GM06990 (cell line): ENCODE measurements around the gene PPP2R1B.

Source experiments
- DNase-seq: peaks from one replicate; pipeline ENCODE4 v3.0.0-alpha.2; 2011; ENCODE audit not compliant: insufficient read length; ENCODE audit errors: extremely low read depth
- H3K27me3 ChIP-seq: replicated peaks from 2 replicates; pipeline ENCODE4 v1.6.0; 2011; ENCODE audit warnings: low read length; ENCODE audit not compliant: control insufficient read depth, insufficient read depth
- H3K36me3 ChIP-seq: 2 replicates; pipeline ENCODE4 v1.5.1; 2011; ENCODE audit warnings: low read length; ENCODE audit not compliant: control insufficient read depth, insufficient read depth
- H3K4me3 ChIP-seq: replicated peaks from 2 replicates; pipeline ENCODE4 v1.5.1; 2011; ENCODE audit warnings: low read depth, mild to moderate bottlenecking, control low read depth, low read length
- CTCF ChIP-seq: IDR thresholded peaks from 2 replicates; pipeline ENCODE4 v1.5.1; 2011; ENCODE audit warnings: low read length, control low read depth, mild to moderate bottlenecking, inconsistent platforms; ENCODE audit not compliant: insufficient read depth, poor library complexity, severe bottlenecking

Gene PPP2R1B

GRCh38 chr11:111693224-111693937, 72.8 kb downstream of the PPP2R1B start:
- Histone ChIP-seq H3K27me3 (no peaks in the 10 kb centered on the region), H3K4me3 (no peak overlapping the region), H3K36me3 (no peaks in the 10 kb centered on the region; the same call in 1 of the 2 replicates)
- TF ChIP-seq CTCF: no peak
- DNase-seq: no peak

- no peak overlapping the region for H3K4me3 ChIP-seq
- no peak for DNase-seq
- peaks cover 2% of the 10 kb centered on the region for H3K36me3 ChIP-seq
- TF ChIP-seq CTCF: no peak
- H3K27me3 ChIP-seq: no peaks in the 10 kb centered on the region
These were observed 74.4 kb downstream of the PPP2R1B start for GRCh38 chr11:111691741-111692140.

GRCh38 chr11:111691176-111691575, 75.0 kb downstream of the PPP2R1B start:
- no peak for TF ChIP-seq CTCF
- no peak for DNase-seq
- H3K4me3 ChIP-seq: no peak overlapping the region
- H3K27me3 ChIP-seq: no peaks in the 10 kb centered on the region
- peaks cover 2% of the 10 kb centered on the region for H3K36me3 ChIP-seq

GRCh38 chr11:111688013-111688412, 78.2 kb downstream of the PPP2R1B start:
- Histone ChIP-seq H3K27me3 (no peaks in the 10 kb centered on the region), H3K4me3 (no peak overlapping the region), H3K36me3 (peaks cover 2% of the 10 kb centered on the region)
- no peak for DNase-seq
- TF ChIP-seq CTCF: no peak

GRCh38 chr11:111684251-111684650, 81.9 kb downstream of the PPP2R1B start:
- no peak overlapping the region for H3K4me3 ChIP-seq
- no peak for DNase-seq
- no peak for TF ChIP-seq CTCF
- H3K27me3 ChIP-seq: no peaks in the 10 kb centered on the region
- H3K36me3 ChIP-seq: peaks cover 2% of the 10 kb centered on the region

GRCh38 chr11:111683806-111684205, 82.4 kb downstream of the PPP2R1B start:
- Histone ChIP-seq H3K4me3 (no peak overlapping the region), H3K36me3 (peaks cover 2% of the 10 kb centered on the region), H3K27me3 (no peaks in the 10 kb centered on the region)
- no peak for DNase-seq
- no peak for TF ChIP-seq CTCF
